Osteocyte (in vitro differentiated cells): ENCODE measurements around the gene CYP46A1. TPM values are rescaled to one million over a fixed set of nuclear protein-coding genes. Genes with fewer than 3 reads are reported as not detected.

ENCODE experiments used
- DNase-seq: peaks from one replicate; pipeline ENCODE4 v3.0.0; 2021; ENCODE audit warnings: mixed read lengths; ENCODE audit not compliant: unreplicated experiment; ENCODE audit errors: extremely low spot score
- H3K27ac Mint-ChIP-seq: one replicate; pipeline ENCODE4 v1.8.0; 2021; ENCODE audit warnings: mild to moderate bottlenecking, mixed read lengths; ENCODE audit not compliant: unreplicated experiment
- H3K27me3 Mint-ChIP-seq: one replicate; pipeline ENCODE4 v1.8.0; 2021; ENCODE audit warnings: mixed read lengths; ENCODE audit not compliant: unreplicated experiment
- H3K36me3 Mint-ChIP-seq: one replicate; pipeline ENCODE4 v1.8.0; 2021; ENCODE audit warnings: mixed read lengths; ENCODE audit not compliant: unreplicated experiment
- H3K4me1 Mint-ChIP-seq: one replicate; pipeline ENCODE4 v1.8.0; 2021; ENCODE audit warnings: mixed read lengths; ENCODE audit not compliant: unreplicated experiment
- H3K4me3 Mint-ChIP-seq: one replicate; pipeline ENCODE4 v1.8.0; 2021; ENCODE audit warnings: mild to moderate bottlenecking, moderate library complexity, mixed read lengths; ENCODE audit not compliant: unreplicated experiment
- H3K9me3 Mint-ChIP-seq: one replicate; pipeline ENCODE4 v1.8.0; 2021; ENCODE audit warnings: mixed read lengths; ENCODE audit not compliant: unreplicated experiment
- total RNA-seq: library from RNA; stranded (reverse); gene quantifications from 2 replicates; pipeline ENCODE4 v1.2.1, GENCODE V29; 2021
- TF ChIP-seq, protein P1 (sequence below): fragments of 200-600 bp; sonication (generic); IDR thresholded peaks from 2 replicates; pipeline ENCODE4 v1.5.0; 2021; ENCODE audit warnings: antibody characterized with exemption, mild to moderate bottlenecking, moderate library complexity

The CYP46A1 gene
- total RNA-seq, 1 donor from 2014 or later = 1.3 TPM

DNA sequence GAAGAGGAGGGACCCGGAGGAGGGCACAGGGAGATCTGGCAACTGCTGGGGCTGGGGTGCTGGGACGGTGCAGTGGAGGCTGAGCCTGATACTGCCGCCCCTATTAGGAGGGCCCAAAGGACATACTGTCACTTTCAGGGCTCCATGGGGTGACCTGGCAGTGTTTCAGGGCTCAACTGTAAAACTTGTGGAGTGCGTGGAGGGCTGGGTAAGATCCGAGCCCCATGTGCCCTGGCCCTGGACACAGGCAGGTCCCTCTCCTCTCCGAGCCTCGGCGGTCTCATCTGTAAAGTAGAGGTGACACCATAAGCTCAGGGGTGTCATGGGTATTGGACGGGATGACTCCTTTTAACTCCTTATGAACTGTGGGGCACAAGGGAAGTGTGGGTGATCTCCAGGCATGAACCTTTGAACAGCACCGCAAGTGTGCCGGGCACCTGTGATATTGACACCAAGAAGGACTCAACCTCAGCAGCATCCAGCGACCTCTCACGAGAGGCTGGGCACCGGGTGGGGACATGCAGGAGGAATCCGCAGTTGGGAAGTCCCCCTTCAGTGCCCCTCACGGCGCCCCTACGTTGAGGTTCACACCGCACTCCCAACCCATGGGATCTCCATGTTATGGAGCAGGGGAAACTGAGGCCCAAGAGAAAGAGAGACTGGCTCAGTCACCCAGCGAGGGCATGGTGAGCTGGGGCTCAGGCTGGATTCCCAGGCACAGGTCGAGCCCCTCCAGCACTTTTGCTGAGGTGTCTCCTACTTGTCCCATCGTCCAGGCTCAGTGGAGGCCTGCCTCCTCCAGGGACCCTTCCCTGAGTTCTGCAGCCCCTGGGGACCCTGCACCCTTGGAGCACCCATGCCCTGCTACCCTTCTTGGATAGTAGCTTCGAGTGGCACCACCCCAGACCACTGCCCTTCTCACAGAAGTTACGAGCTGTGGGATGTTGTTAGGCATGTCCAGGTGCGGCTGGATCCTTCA is 58.7 kb downstream of the CYP46A1 start:
- Mint-ChIP-seq H3K27ac (no peak overlapping the region), H3K9me3 (no peaks in the 10 kb centered on the region), H3K27me3 (no peaks in the 10 kb centered on the region), H3K4me3 (no peak overlapping the region), H3K4me1 (peaks cover 42% of the 10 kb centered on the region), H3K36me3 (no peaks in the 10 kb centered on the region)
- TF ChIP-seq, protein P1, sequence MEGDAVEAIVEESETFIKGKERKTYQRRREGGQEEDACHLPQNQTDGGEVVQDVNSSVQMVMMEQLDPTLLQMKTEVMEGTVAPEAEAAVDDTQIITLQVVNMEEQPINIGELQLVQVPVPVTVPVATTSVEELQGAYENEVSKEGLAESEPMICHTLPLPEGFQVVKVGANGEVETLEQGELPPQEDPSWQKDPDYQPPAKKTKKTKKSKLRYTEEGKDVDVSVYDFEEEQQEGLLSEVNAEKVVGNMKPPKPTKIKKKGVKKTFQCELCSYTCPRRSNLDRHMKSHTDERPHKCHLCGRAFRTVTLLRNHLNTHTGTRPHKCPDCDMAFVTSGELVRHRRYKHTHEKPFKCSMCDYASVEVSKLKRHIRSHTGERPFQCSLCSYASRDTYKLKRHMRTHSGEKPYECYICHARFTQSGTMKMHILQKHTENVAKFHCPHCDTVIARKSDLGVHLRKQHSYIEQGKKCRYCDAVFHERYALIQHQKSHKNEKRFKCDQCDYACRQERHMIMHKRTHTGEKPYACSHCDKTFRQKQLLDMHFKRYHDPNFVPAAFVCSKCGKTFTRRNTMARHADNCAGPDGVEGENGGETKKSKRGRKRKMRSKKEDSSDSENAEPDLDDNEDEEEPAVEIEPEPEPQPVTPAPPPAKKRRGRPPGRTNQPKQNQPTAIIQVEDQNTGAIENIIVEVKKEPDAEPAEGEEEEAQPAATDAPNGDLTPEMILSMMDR = no peak
- DNase-seq = no peak

DNA sequence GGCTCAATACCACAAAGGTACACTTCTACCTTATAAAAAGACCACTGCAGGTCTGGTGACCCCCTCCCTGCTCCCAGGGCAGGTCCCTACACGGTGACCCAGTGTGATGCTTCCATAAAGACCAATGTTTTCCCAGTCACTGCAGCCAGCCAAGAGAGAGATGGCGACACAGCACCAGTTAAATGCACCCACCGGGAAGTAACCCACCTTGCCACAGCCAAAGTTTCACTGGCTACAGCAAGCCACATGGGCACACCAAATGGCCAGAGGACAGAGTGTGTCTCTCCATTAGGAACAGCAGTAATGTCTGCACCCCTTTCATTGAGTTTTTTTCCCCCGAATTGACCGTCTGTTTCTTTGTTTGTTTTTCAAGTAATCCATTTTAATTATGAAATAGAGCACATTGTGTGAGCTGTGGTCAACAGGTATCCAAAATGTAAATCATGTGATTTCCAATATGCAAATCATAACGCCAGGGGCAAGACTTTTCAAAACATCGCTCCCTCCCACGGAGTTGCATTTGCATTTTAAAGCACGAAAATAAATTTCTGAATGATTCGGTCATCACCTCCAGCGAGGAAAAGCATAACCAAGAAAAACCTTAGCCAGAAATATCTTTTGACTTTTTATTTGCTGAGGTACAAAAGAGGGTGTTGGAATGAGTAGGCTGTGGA is 60.2 kb downstream of the CYP46A1 start:
- Mint-ChIP-seq H3K4me3 (no peak overlapping the region), H3K4me1 (peaks cover 44% of the 10 kb centered on the region), H3K27ac (peak overlapping the region; percentile 90), H3K9me3 (no peaks in the 10 kb centered on the region), H3K27me3 (no peaks in the 10 kb centered on the region), H3K36me3 (no peaks in the 10 kb centered on the region)
- no peak for DNase-seq
- TF ChIP-seq, protein P1 = peak; percentile 57

DNA sequence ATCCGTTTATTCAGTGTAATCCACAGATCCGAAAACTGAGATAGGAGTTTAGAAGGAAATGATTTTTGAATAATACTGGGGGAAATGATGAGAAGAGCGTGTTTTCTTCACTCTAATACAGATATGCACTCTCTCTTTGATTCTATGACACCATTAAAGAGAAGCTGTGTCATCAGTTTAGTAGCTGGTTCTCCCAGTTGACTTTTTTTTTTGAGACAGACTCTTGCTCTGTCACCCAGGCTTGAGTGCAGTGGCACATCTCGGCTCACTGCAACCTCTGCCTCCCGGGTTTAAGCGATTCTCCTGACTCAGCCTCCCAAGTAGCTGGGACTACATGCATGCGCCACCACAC is 60.8 kb downstream of the CYP46A1 start:
- H3K27me3 Mint-ChIP-seq = no peaks in the 10 kb centered on the region
- peaks cover 45% of the 10 kb centered on the region for H3K4me1 Mint-ChIP-seq
- no peak overlapping the region for H3K4me3 Mint-ChIP-seq
- no peaks in the 10 kb centered on the region for H3K9me3 Mint-ChIP-seq
- TF ChIP-seq, protein P1 = no peak
- H3K27ac Mint-ChIP-seq = peak overlapping the region; percentile 90
- no peak for DNase-seq
- no peaks in the 10 kb centered on the region for H3K36me3 Mint-ChIP-seq

DNA sequence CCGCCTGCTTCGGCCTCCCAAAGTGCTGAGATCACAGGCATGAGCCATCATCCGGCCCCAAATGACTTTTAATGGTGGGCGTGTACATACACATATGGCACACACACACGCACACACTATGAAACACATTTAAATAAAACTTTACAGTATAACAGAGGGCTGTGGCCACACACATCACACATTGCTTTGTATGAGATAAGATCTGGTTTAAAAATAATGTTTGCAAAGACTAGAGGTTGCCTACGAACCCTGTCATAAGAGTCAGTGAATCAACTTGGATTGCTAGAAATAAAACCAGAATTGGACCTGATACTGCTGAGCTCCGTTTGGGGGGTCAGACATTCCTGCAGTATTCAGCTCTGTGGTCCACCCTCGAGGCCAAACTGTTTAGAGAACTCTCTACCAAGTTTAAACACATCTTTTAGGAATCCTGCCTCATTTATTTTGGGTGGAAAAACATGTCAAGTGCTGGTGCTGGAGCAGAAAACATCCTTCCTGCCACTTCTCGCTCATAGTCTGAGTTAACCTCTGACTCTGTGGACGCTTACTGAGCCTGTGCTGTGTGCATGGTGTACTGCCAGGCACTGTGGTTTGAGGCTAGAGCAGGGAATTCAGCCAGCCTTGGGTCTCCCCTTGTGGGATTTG is 61.3 kb downstream of the CYP46A1 start:
- Mint-ChIP-seq H3K27me3 (no peaks in the 10 kb centered on the region), H3K27ac (peak overlapping the region; percentile 90), H3K36me3 (no peaks in the 10 kb centered on the region), H3K4me3 (peak overlapping the region; percentile 19), H3K9me3 (no peaks in the 10 kb centered on the region), H3K4me1 (peaks cover 49% of the 10 kb centered on the region)
- TF ChIP-seq, protein P1 = no peak
- no peak for DNase-seq
